ENCODE data around the gene CTIF.

Gene CTIF

GRCh38 chr18:48819781-48820482 lies 281.1 kb downstream of the CTIF start:
- DNase-seq (ENCODE audit: low spot score): no peak

GRCh38 chr18:48820483-48821250 lies 281.8 kb downstream of the CTIF start:
- peak; percentile 84 for DNase-seq (ENCODE audit: low spot score)

- DNase-seq (ENCODE audit: low spot score): no peak
Observed at GRCh38 chr18:48821251-48821590, 282.4 kb downstream of the CTIF start.

- no peak for DNase-seq (ENCODE audit: low spot score)
Observed at GRCh38 chr18:48821845-48822244, 283.0 kb downstream of the CTIF start.

GRCh38 chr18:48824231-48824970 lies 285.6 kb downstream of the CTIF start:
- no peak for DNase-seq (ENCODE audit: low spot score)

- no peak for DNase-seq (ENCODE audit: low spot score)
Observed at GRCh38 chr18:48825101-48825745, 286.4 kb downstream of the CTIF start.

- no peak for DNase-seq (ENCODE audit: low spot score)
Observed at GRCh38 chr18:48826271-48826670, 287.4 kb downstream of the CTIF start.

GRCh38 chr18:48826806-48827205 lies 288.0 kb downstream of the CTIF start:
- no peak for DNase-seq (ENCODE audit: low spot score)

GRCh38 chr18:48827291-48828193 lies 288.7 kb downstream of the CTIF start:
- DNase-seq (ENCODE audit: low spot score): no peak

- no peak for DNase-seq (ENCODE audit: low spot score)
Observed at GRCh38 chr18:48828194-48828545, 289.3 kb downstream of the CTIF start.

GRCh38 chr18:48828691-48829442 lies 290.0 kb downstream of the CTIF start:
- DNase-seq (ENCODE audit: low spot score): no peak

GRCh38 chr18:48829443-48830149 lies 290.8 kb downstream of the CTIF start:
- no peak for DNase-seq (ENCODE audit: low spot score)

GRCh38 chr18:48831113-48831759 lies 292.4 kb downstream of the CTIF start:
- DNase-seq (ENCODE audit: low spot score): no peak

- no peak for DNase-seq (ENCODE audit: low spot score)
Observed at GRCh38 chr18:48831802-48832201, 293.0 kb downstream of the CTIF start.

- DNase-seq (ENCODE audit: low spot score): no peak
Observed at GRCh38 chr18:48832938-48833700, 294.3 kb downstream of the CTIF start.

- peak; percentile 86 for DNase-seq (ENCODE audit: low spot score)
Observed at GRCh38 chr18:48833701-48834412, 295.0 kb downstream of the CTIF start.

- peak; percentile 63 for DNase-seq (ENCODE audit: low spot score)
Observed at GRCh38 chr18:48834413-48835031, 295.7 kb downstream of the CTIF start.

- DNase-seq (ENCODE audit: low spot score): peak; percentile 34
Observed at GRCh38 chr18:48835119-48835518, 296.3 kb downstream of the CTIF start.
